GM19452 (cell line): ENCODE data around the gene DNASE1L1.
A peak's percentile ranks its signal among the peaks of the same experiment; 100 is the strongest.

Experiments
- ATAC-seq: cut with Tn5 transposase; IDR thresholded peaks from one replicate; pipeline ENCODE4 v1.9.1; 2021; ENCODE audit not compliant: unreplicated experiment

DNASE1L1 gene

GRCh38 chrX:154436983-154437752 is 28.1 kb upstream of the DNASE1L1 start, which contains the start of gene GDI1:
Gene GDI1 (plus strand): TSS chrX:154437154. CDS start chrX:154437255, 101 bp downstream.
- no peak for ATAC-seq

- no peak for ATAC-seq
Measured at GRCh38 chrX:154436374-154436982, 27.4 kb upstream of the DNASE1L1 start.

GRCh38 chrX:154435171-154435733 is 26.2 kb upstream of the DNASE1L1 start:
- no peak for ATAC-seq

- ATAC-seq, result no peak
Measured at GRCh38 chrX:154434394-154435168, 25.5 kb upstream of the DNASE1L1 start.

- no peak for ATAC-seq
Measured at GRCh38 chrX:154433605-154434004, 24.6 kb upstream of the DNASE1L1 start.

GRCh38 chrX:154432210-154432609 is 23.2 kb upstream of the DNASE1L1 start:
- ATAC-seq, result no peak

GRCh38 chrX:154431341-154431740 is 22.3 kb upstream of the DNASE1L1 start:
- no peak for ATAC-seq

GRCh38 chrX:154430916-154431315 is 21.9 kb upstream of the DNASE1L1 start:
- ATAC-seq, result no peak

GRCh38 chrX:154430479-154430878 is 21.4 kb upstream of the DNASE1L1 start:
- no peak for ATAC-seq

- ATAC-seq, result no peak
Measured at GRCh38 chrX:154429711-154430110, 20.7 kb upstream of the DNASE1L1 start.

GRCh38 chrX:154428176-154429171 is 19.4 kb upstream of the DNASE1L1 start, which contains the start of gene ATP6AP1:
Gene ATP6AP1 (plus strand): TSS chrX:154428677. CDS start chrX:154428693, 16 bp downstream.
- peak; percentile 96 for ATAC-seq

- ATAC-seq, result no peak
Measured at GRCh38 chrX:154426916-154427770, 18.1 kb upstream of the DNASE1L1 start.

GRCh38 chrX:154420402-154420756 is 11.3 kb upstream of the DNASE1L1 start:
- ATAC-seq, result no peak

GRCh38 chrX:154419688-154420401 is 10.8 kb upstream of the DNASE1L1 start:
- no peak for ATAC-seq

- ATAC-seq, result no peak
Measured at GRCh38 chrX:154419189-154419588, 10.1 kb upstream of the DNASE1L1 start.

GRCh38 chrX:154417157-154417556 is 8.1 kb upstream of the DNASE1L1 start:
- no peak for ATAC-seq

GRCh38 chrX:154413142-154413541 is 4.1 kb upstream of the DNASE1L1 start:
- no peak for ATAC-seq

- no peak for ATAC-seq
Measured at GRCh38 chrX:154412468-154412867, 3.4 kb upstream of the DNASE1L1 start.

GRCh38 chrX:154411981-154412340 is 2.9 kb upstream of the DNASE1L1 start:
- ATAC-seq, result peak; percentile 70
